PC-9 (cell line): ENCODE results near the gene FAM200B. TPM values are rescaled to one million over a fixed set of nuclear protein-coding genes. Genes with fewer than 3 reads are reported as not detected.
A peak's percentile ranks its signal among the peaks of the same experiment; 100 is the strongest.

Source experiments
- BruUV-seq: library from RNA; stranded (reverse); fragments of 400-500 nt; replicated peaks from 2 replicates; lab custom pipeline; 2021; lab: Mats Ljungman, UMichigan
- CTCF ChIA-PET: fragments of 300-600 bp; sonication (Branson Sonifier 250); formaldehyde crosslinking; loops from one replicate; lab custom pipeline; 2022; ENCODE audit warnings: antibody characterized with exemption; lab: Charles Lee
- POLR2A ChIA-PET: fragments of 300-600 bp; sonication (Branson Sonifier 250); formaldehyde crosslinking; loops from one replicate; lab custom pipeline; 2022; ENCODE audit warnings: antibody characterized with exemption; ENCODE audit not compliant: unreplicated experiment; lab: Charles Lee
- DNase-seq, 2 experiments: peaks; one replicate each; pipeline versions ENCODE4 v3.0.0 to v3.0.0-alpha.2; 2015 to 2022; ENCODE audit warnings: mixed read lengths in 1 of 2
- H2AFZ ChIP-seq: fragments of 200-600 bp; sonication (generic); 2 replicates; pipeline ENCODE4 v1.8.1; 2017; ENCODE audit warnings: antibody characterized with exemption
- H3F3A ChIP-seq: fragments of 200-600 bp; sonication (generic); 2 replicates; pipeline ENCODE4 v1.8.1; 2017; ENCODE audit warnings: antibody characterized with exemption, mild to moderate bottlenecking, low read depth; ENCODE audit not compliant: insufficient read depth
- H3K27ac ChIP-seq: fragments of 200-600 bp; sonication (generic); 2 replicates; pipeline ENCODE4 v1.6.1; 2016; ENCODE audit warnings: mixed run types
- H3K27me3 ChIP-seq: fragments of 200-600 bp; sonication (generic); 2 replicates; pipeline ENCODE4 v1.6.1; 2016; ENCODE audit warnings: low read depth, mixed run types; ENCODE audit not compliant: insufficient read depth
- H3K36me3 ChIP-seq: fragments of 200-600 bp; sonication (generic); 2 replicates; pipeline ENCODE4 v1.6.1; 2016; ENCODE audit warnings: low read depth, mixed run types
- H3K4me1 ChIP-seq: fragments of 200-600 bp; sonication (generic); replicated peaks from 2 replicates; pipeline ENCODE4 v1.6.1; 2016; ENCODE audit warnings: mixed run types; ENCODE audit not compliant: insufficient read depth
- H3K4me2 ChIP-seq: fragments of 200-600 bp; sonication (generic); 2 replicates; pipeline ENCODE4 v1.6.1; 2017; ENCODE audit warnings: mixed run types
- H3K4me3 ChIP-seq: fragments of 200-600 bp; sonication (generic); 2 replicates; pipeline ENCODE4 v1.6.1; 2016; ENCODE audit warnings: mixed run types
- H3K79me2 ChIP-seq: fragments of 200-600 bp; sonication (generic); 2 replicates; pipeline ENCODE4 v1.6.1; 2017; ENCODE audit warnings: low read depth, mixed run types
- H3K9me2 ChIP-seq: fragments of 200-600 bp; sonication (generic); 2 replicates; pipeline ENCODE4 v1.8.1; 2017; ENCODE audit warnings: mild to moderate bottlenecking; ENCODE audit not compliant: insufficient read depth
- H3K9me3 ChIP-seq: fragments of 200-600 bp; sonication (generic); 2 replicates; pipeline ENCODE4 v1.8.1; 2016; ENCODE audit warnings: low read depth; ENCODE audit not compliant: insufficient read depth
- H4K20me1 ChIP-seq: fragments of 200-600 bp; sonication (generic); 2 replicates; pipeline ENCODE4 v1.8.1; 2017; ENCODE audit not compliant: insufficient read depth
- CTCF ChIP-seq: fragments of 200-600 bp; sonication (generic); conservative IDR thresholded peaks from 2 replicates; pipeline ENCODE4 v1.6.1; 2017; ENCODE audit warnings: mixed run types, antibody characterized with exemption, mild to moderate bottlenecking, moderate library complexity
- EZH2 ChIP-seq: fragments of 200-600 bp; sonication (generic); IDR thresholded peaks from 2 replicates; pipeline ENCODE4 v1.8.0; 2017; ENCODE audit warnings: antibody characterized with exemption, low read depth
- intact Hi-C: fragments of 100-400 bp; cut with micrococcal nuclease; formaldehyde crosslinking; loops from one replicate; pipeline ENCODE4 v1.10.0; 2022; ENCODE audit not compliant: unreplicated experiment
- total RNA-seq: library from RNA; stranded (reverse); gene quantifications from 2 replicates; pipeline ENCODE4 v1.2.3, GENCODE V29; 2021

FAM200B gene
- total RNA-seq, 1 experiment from 2014 or later = 32.4 TPM

- H3K4me1 ChIP-seq = peaks cover 19% of the 10 kb centered on the region
- peak; percentile 41 to 97 for DNase-seq
- peaks cover 15% of the 10 kb centered on the region; the same call in 1 of the 2 replicates for H3K79me2 ChIP-seq
- CTCF ChIA-PET = no interaction called here
- H3K9me3 ChIP-seq = no peaks in the 10 kb centered on the region; the same call in 1 of the 2 replicates
- no peaks in the 10 kb centered on the region for H3K27me3 ChIP-seq
- no peak for TF ChIP-seq CTCF
- TF ChIP-seq EZH2 = no peak
- no peaks in the 10 kb centered on the region for H3K9me2 ChIP-seq
- POLR2A ChIA-PET = interaction anchor here (0.6 to 0.9 kb wide), 5 partner anchors 9 to 1984 kb away, joined by 3 to 18 read pairs (median 6); no protein-coding TSS in a partner anchor
- intact Hi-C loops = loop anchor here (1.0 kb wide), 1 partner anchor 9 kb away; no protein-coding TSS in a partner anchor
- H2AFZ ChIP-seq = no peak overlapping the region
- no peaks in the 10 kb centered on the region for H4K20me1 ChIP-seq
- BruUV-seq = no TSS peak
- H3K4me2 ChIP-seq = peak overlapping the region; percentile 46
- H3K36me3 ChIP-seq = peaks cover 21% of the 10 kb centered on the region
- H3K27ac ChIP-seq = peak overlapping the region; percentile 96
- peaks cover 18% of the 10 kb centered on the region for H3F3A ChIP-seq
- no peak overlapping the region for H3K4me3 ChIP-seq
Measured at GRCh38 chr4:15665753-15666365, 15.8 kb upstream of the FAM200B start.

DNA sequence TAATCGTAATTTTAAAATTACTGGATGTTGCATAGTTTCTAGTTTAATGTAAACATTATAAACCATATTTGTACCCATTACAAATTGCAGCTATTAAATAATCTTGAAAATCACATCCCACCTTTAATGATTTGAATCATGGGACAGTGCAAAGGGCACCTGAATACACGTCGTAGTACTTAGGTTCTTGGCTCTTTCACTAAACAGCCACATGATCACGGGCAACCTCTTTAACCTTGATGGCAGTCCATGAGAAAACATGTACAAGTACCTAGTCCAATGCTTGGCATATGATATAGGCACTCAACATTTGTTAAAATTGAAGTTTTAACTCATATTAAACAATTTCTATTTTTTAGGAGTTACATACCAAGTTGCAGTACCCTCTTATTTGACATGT lies 14.6 kb upstream of the FAM200B start:
- H3K9me3 ChIP-seq = no peaks in the 10 kb centered on the region; the same call in 1 of the 2 replicates
- TF ChIP-seq EZH2 (no peak), CTCF (no peak)
- H3F3A ChIP-seq = peaks cover 22% of the 10 kb centered on the region
- H2AFZ ChIP-seq = no peak overlapping the region
- H3K4me1 ChIP-seq = peaks cover 19% of the 10 kb centered on the region
- H3K4me2 ChIP-seq = no peak overlapping the region
- ChIA-PET POLR2A (interaction anchor here (0.6 kb wide), 1 partner anchor 23 kb away, joined by 6 read pairs; no protein-coding TSS in a partner anchor), CTCF (no interaction called here)
- intact Hi-C loops = no loop called here
- no peaks in the 10 kb centered on the region for H4K20me1 ChIP-seq
- peak overlapping the region; percentile 96; the same call in 1 of the 2 replicates for H3K27ac ChIP-seq
- no peak overlapping the region for H3K4me3 ChIP-seq
- no peaks in the 10 kb centered on the region for H3K9me2 ChIP-seq
- BruUV-seq = no TSS peak
- H3K27me3 ChIP-seq = no peaks in the 10 kb centered on the region
- peaks cover 15% of the 10 kb centered on the region; the same call in 1 of the 2 replicates for H3K79me2 ChIP-seq
- H3K36me3 ChIP-seq = peaks cover 21% of the 10 kb centered on the region
- no peak for DNase-seq

DNA sequence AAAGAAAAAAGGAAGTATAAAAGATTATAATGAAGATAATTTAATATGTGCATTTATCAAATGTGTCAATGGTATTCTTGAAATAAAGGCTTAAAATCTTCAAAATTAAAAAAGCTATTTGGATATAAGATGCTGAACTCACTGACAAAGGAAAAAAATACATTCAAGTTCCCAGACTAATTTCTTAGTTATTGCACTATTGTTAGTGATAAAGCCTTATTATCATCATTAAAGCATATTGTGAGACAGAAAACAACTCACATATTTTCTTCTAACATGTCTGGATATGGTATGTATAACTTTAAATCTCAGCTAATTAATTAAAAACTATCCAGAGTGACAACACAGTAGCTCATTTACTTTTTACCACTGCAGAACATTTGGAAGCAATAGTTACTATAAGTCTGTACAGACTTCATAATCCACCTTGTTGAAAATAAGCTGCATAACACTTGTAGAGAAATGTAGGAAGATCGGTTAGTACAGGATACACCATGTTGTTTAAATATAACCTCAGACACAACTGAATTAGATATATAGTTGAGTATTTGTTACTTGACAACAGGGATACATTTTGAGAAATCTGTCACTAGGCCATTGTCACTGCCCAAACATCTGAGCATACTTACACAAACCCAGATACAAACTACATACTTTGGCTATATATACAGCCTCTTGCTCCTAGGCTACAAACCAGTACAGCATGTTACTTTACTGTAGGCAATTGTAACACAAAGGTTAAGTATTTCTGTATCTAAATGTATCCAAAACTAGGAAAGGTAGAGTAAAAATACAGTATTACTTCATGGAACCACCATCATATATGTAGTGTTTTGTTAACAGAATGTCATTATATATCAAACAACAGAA lies 12.8 kb upstream of the FAM200B start:
- TF ChIP-seq EZH2 (no peak), CTCF (no peak)
- H3K9me3 ChIP-seq = no peaks in the 10 kb centered on the region; the same call in 1 of the 2 replicates
- H3K79me2 ChIP-seq = peaks cover 21% of the 10 kb centered on the region
- POLR2A ChIA-PET = no interaction called here
- no TSS peak for BruUV-seq
- H3K27ac ChIP-seq = peak overlapping the region; percentile 32; the same call in 1 of the 2 replicates
- no peak for DNase-seq
- peaks cover 21% of the 10 kb centered on the region for H3K36me3 ChIP-seq
- H2AFZ ChIP-seq = no peak overlapping the region
- intact Hi-C loops = no loop called here
- no peaks in the 10 kb centered on the region for H3K9me2 ChIP-seq
- no peaks in the 10 kb centered on the region for H4K20me1 ChIP-seq
- CTCF ChIA-PET = no interaction called here
- H3K27me3 ChIP-seq = no peaks in the 10 kb centered on the region
- peaks cover 19% of the 10 kb centered on the region for H3K4me1 ChIP-seq
- H3K4me2 ChIP-seq = no peak overlapping the region
- H3F3A ChIP-seq = peaks cover 22% of the 10 kb centered on the region
- H3K4me3 ChIP-seq = no peak overlapping the region
